Right ventricle myocardium inferior (tissue), 1 donor: ENCODE measurements around the gene CEP152. TPM values are rescaled to one million over a fixed set of nuclear protein-coding genes. Genes with fewer than 3 reads are reported as not detected.
"Not testable (repeated sequence)": the region's sequence is repeated elsewhere in the genome, so short reads cannot be mapped to it uniquely, and the experiment has no call there.

ENCODE experiments used
- ATAC-seq: fragments of 200-7000 bp; cut with Tn5 transposase; one replicate; pipeline ENCODE4 v1.9.1; 2020; ENCODE audit warnings: mild to moderate bottlenecking, moderate library complexity
- DNase-seq: peaks from one replicate; pipeline ENCODE4 v3.0.0; 2021; ENCODE audit errors: missing footprints
- intact Hi-C: fragments of 100-400 bp; cut with DNase I; formaldehyde crosslinking; loops from one replicate; pipeline ENCODE4 v1.11.0; 2022
- total RNA-seq: library from RNA; stranded (reverse); fragmentation: NEBNext Ultra II Directional; extraction: Animal tissue kit (Norgen Biotek cat#: 25700); gene quantifications from one replicate; pipeline ENCODE4 v1.2.1, GENCODE V29; 2021
- donor health status: DM: no; HTN: yes; CAD: no; lungs with severe emphysema.

CEP152 gene
- total RNA-seq, 1 donor from 2014 or later, result 1.4 TPM

- ATAC-seq (no peak), DNase-seq (no peak)
- intact Hi-C loops, result no loop called here
Measured at GRCh38 chr15:48811325-48811958, 573 bp upstream of the CEP152 start.

- DNase-seq, result no peak
- no peak for ATAC-seq
- intact Hi-C loops, result no loop called here
Measured at GRCh38 chr15:48806151-48806550, 4.7 kb downstream of the CEP152 start.

- DNase-seq (no peak), ATAC-seq (no peak)
- intact Hi-C loops, result no loop called here
Measured at GRCh38 chr15:48805591-48805990, 5.3 kb downstream of the CEP152 start.

- no peak for ATAC-seq
- intact Hi-C loops, result no loop called here
- no peak for DNase-seq
Measured at GRCh38 chr15:48803877-48804276, 7.0 kb downstream of the CEP152 start.

- DNase-seq (no peak), ATAC-seq (no peak)
- intact Hi-C loops, result no loop called here
Measured at GRCh38 chr15:48802867-48803266, 8.0 kb downstream of the CEP152 start.

- DNase-seq, result no peak
- ATAC-seq, result no peak
- intact Hi-C loops, result no loop called here
Measured at GRCh38 chr15:48802257-48802656, 8.6 kb downstream of the CEP152 start.

GRCh38 chr15:48800811-48801455 lies 9.9 kb downstream of the CEP152 start:
- intact Hi-C loops, result loop anchor here (2.0 kb wide), 1 partner anchor 442 kb away; no protein-coding TSS in a partner anchor
- DNase-seq (no peak), ATAC-seq (no peak)

GRCh38 chr15:48800245-48800644 lies 10.6 kb downstream of the CEP152 start:
- intact Hi-C loops, result loop anchor here (2.0 kb wide), 1 partner anchor 441 kb away; no protein-coding TSS in a partner anchor
- DNase-seq (no peak), ATAC-seq (no peak)

GRCh38 chr15:48798319-48798718 lies 12.6 kb downstream of the CEP152 start:
- intact Hi-C loops, result loop anchor here (5.0 kb wide), 1 partner anchor 156 kb away; no protein-coding TSS in a partner anchor
- DNase-seq, result no peak
- ATAC-seq, result no peak

- ATAC-seq, result no peak
- DNase-seq, result no peak
- intact Hi-C loops, result loop anchor here (5.0 kb wide), 1 partner anchor 155 kb away; no protein-coding TSS in a partner anchor
Measured at GRCh38 chr15:48796930-48797329, 13.9 kb downstream of the CEP152 start.

- ATAC-seq (no peak), DNase-seq (no peak)
- intact Hi-C loops, result loop anchor here (5.0 kb wide), 1 partner anchor 154 kb away; no protein-coding TSS in a partner anchor
Measured at GRCh38 chr15:48796521-48796920, 14.3 kb downstream of the CEP152 start.

GRCh38 chr15:48795901-48796300 lies 15.0 kb downstream of the CEP152 start:
- intact Hi-C loops, result loop anchor here (5.0 kb wide), 1 partner anchor 154 kb away; no protein-coding TSS in a partner anchor
- no peak for DNase-seq
- ATAC-seq, result no peak

- DNase-seq, result no peak
- intact Hi-C loops, result loop anchor here (5.0 kb wide), 1 partner anchor 152 kb away; no protein-coding TSS in a partner anchor
- ATAC-seq, result peak; percentile 50
Measured at GRCh38 chr15:48794697-48795134, 16.2 kb downstream of the CEP152 start.

GRCh38 chr15:48792408-48792807 lies 18.5 kb downstream of the CEP152 start:
- intact Hi-C loops, result no loop called here
- DNase-seq (no peak), ATAC-seq (no peak)

GRCh38 chr15:48790466-48791115 lies 20.3 kb downstream of the CEP152 start:
- ATAC-seq, DNase-seq, intact Hi-C loops: not testable (repeated sequence)

- DNase-seq (no peak), ATAC-seq (no peak)
- intact Hi-C loops, result no loop called here
Measured at GRCh38 chr15:48785712-48786111, 25.2 kb downstream of the CEP152 start.

- intact Hi-C loops, result no loop called here
- ATAC-seq (peak; percentile 57), DNase-seq (no peak)
Measured at GRCh38 chr15:48785195-48785594, 25.7 kb downstream of the CEP152 start.

GRCh38 chr15:48784756-48785155 lies 26.1 kb downstream of the CEP152 start:
- ATAC-seq (no peak), DNase-seq (no peak)
- intact Hi-C loops, result no loop called here

- intact Hi-C loops, result no loop called here
- DNase-seq (no peak), ATAC-seq (no peak)
Measured at GRCh38 chr15:48782911-48783310, 28.0 kb downstream of the CEP152 start.
